HFF-Myc (cell line): ENCODE results near the gene EIPR1.

Experiments
- DNase-seq: peaks from one replicate; pipeline ENCODE4 v3.0.0-alpha.2; 2011; ENCODE audit warnings: low read depth; ENCODE audit errors: extremely low read depth
- H3K4me3 ChIP-seq: replicated peaks from 2 replicates; pipeline ENCODE4 v1.5.1; 2011; ENCODE audit warnings: low read depth, mild to moderate bottlenecking, control low read depth, low read length
- CTCF ChIP-seq: IDR thresholded peaks from 2 replicates; pipeline ENCODE4 v1.5.1; 2012; ENCODE audit warnings: mild to moderate bottlenecking, low read depth, low read length, control low read depth; ENCODE audit errors: missing control alignments

The EIPR1 gene

GRCh38 chr2:3257826-3258225, 119.8 kb downstream of the EIPR1 start:
- DNase-seq: no peak
- no peak for TF ChIP-seq CTCF
- H3K4me3 ChIP-seq: no peak overlapping the region

GRCh38 chr2:3257166-3257565, 120.5 kb downstream of the EIPR1 start:
- H3K4me3 ChIP-seq: no peak overlapping the region
- no peak for TF ChIP-seq CTCF
- peak; percentile 25 for DNase-seq

GRCh38 chr2:3256605-3257004, 121.0 kb downstream of the EIPR1 start:
- DNase-seq: no peak
- no peak for TF ChIP-seq CTCF
- H3K4me3 ChIP-seq: no peak overlapping the region

- H3K4me3 ChIP-seq: no peak overlapping the region
- no peak for DNase-seq
- no peak for TF ChIP-seq CTCF
Observed at GRCh38 chr2:3256157-3256556, 121.5 kb downstream of the EIPR1 start.

- H3K4me3 ChIP-seq: no peak overlapping the region
- TF ChIP-seq CTCF: no peak
- no peak for DNase-seq
Observed at GRCh38 chr2:3254442-3254941, 123.1 kb downstream of the EIPR1 start.

- DNase-seq: no peak
- no peak overlapping the region for H3K4me3 ChIP-seq
- TF ChIP-seq CTCF: no peak
Observed at GRCh38 chr2:3253913-3254441, 123.6 kb downstream of the EIPR1 start.

GRCh38 chr2:3251946-3252345, 125.7 kb downstream of the EIPR1 start:
- DNase-seq: no peak
- no peak for TF ChIP-seq CTCF
- H3K4me3 ChIP-seq: no peak overlapping the region
